Measurements from ENCODE around the gene MSANTD2. TPM values are rescaled to one million over a fixed set of nuclear protein-coding genes. Genes with fewer than 3 reads are reported as not detected.

Gene MSANTD2
- 8.3 and 12.0 TPM in 2 replicates for total RNA-seq

GRCh38 chr11:124800226-124800929, at the start of gene MSANTD2:
Gene MSANTD2, minus strand, starts transcription at chr11:124800406. Its CDS starts 26 bp downstream, at chr11:124800380.

DNA sequence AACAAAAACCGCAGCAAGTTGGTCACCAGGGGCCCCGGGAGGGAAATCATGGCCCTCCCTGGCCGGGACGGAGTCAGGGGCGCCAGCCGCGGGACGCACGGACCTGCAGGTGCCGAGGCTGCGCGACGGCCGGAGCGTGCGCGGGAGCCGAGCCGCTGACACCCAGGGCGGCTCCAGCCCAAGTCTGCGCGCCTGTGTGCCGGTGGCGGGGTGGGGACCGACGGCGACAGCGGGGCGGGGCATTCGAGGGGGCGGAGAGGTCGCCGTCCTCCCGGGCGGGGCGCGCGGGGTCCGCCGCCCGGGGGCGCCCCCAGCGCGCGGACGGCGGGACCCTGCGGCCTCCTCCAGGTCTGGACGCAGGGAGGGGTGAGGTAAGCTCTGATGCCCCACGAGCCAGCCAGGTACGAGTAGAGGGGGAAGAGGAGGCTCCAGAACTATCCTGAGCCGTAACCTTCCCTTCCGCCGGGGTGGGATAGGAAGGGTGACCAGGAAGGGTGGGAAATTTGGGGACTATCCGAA, 38.0 kb downstream of the MSANTD2 start, which contains the start of gene ESAM:
Gene ESAM, minus strand, starts transcription at position 186 of the 519 bp plus-strand sequence. Its CDS starts 136 bp downstream, at position 50.

DNA sequence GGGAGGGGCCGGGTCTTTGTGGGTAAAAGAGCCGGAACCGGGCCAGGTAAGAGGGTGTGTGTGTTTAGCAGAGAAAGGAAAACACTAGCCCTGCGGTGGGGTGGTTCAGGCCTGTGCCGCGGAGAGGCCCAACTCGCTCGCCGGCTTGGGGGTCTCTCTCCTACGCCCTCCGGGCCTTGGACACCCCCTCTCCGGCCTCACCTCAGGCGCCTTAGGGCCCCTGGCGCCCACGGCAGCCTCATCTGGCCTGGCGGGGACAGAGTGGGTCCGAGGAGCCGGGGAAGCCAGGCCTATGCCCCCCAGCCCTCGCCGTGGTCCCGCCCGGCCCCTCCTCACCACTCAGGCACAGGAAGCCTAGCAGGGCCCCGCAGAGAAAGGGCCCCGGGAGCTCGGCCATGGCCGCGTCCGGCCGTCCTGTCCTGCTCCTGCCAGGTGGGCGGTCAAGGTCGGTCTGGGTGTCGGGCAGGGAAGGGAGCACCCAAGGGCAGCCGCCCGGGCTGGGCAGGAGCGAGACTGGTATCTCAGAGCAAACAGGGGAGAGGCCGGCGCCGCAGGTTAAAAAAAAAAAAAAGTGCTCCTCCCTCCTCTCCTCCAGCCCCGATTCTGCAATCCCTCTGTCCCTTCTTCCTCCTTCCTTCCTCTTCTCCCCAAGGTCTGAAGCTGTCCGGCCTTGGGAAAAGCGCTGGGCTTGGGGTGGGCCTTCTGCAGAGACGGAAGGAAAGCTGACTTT, 48.3 kb downstream of the MSANTD2 start, which contains the start of gene VSIG2:
Gene VSIG2, minus strand, starts transcription at position 515 of the 730 bp plus-strand sequence. Its CDS starts 118 bp downstream, at position 397.

GRCh38 chr11:124739479-124740276, 60.5 kb downstream of the MSANTD2 start, which contains the start of gene NRGN:
Gene NRGN, plus strand, starts transcription at chr11:124739942. Its CDS starts 143 bp downstream, at chr11:124740085.

Other genes with a start within 250 kb of the MSANTD2 start
- gene OR8A1, start 230.4 kb downstream of the MSANTD2 start, total RNA-seq, result not detected in 2 replicates
- not detected in 2 replicates for gene PANX3, start 189.0 kb downstream of the MSANTD2 start, total RNA-seq
- gene TBRG1, start 177.5 kb downstream of the MSANTD2 start, total RNA-seq, result 26.7 and 29.4 TPM in 2 replicates
- 17.5 and 18.3 TPM in 2 replicates for gene SIAE, start 126.7 kb downstream of the MSANTD2 start, total RNA-seq
- gene SPA17, start 126.5 kb downstream of the MSANTD2 start, total RNA-seq, result 5.0 and 8.1 TPM in 2 replicates
- 0.28 TPM in 1 of 2 replicates, not detected in the other for gene NRGN, start 60.5 kb downstream of the MSANTD2 start, total RNA-seq
- not detected in 2 replicates for gene VSIG2, start 48.2 kb downstream of the MSANTD2 start, total RNA-seq
- 0.30 and 0.37 TPM in 2 replicates for gene ESAM, start 38.1 kb downstream of the MSANTD2 start, total RNA-seq
- 6.2 and 7.7 TPM in 2 replicates for gene ROBO3, start 65.0 kb upstream of the MSANTD2 start, total RNA-seq
- gene ROBO4, start 97.5 kb upstream of the MSANTD2 start, total RNA-seq, result 0.30 and 0.46 TPM in 2 replicates
- gene HEPN1, start 118.8 kb upstream of the MSANTD2 start, total RNA-seq, result 0.09 TPM in 1 of 2 replicates, not detected in the other
- gene HEPACAM, start 135.6 kb upstream of the MSANTD2 start, total RNA-seq, result not detected in 2 replicates
- 0.30 and 1.9 TPM in 2 replicates for gene CCDC15, start 153.8 kb upstream of the MSANTD2 start, total RNA-seq

Measured in smooth muscle cell of the umbilical artery (primary cell).